Keratinocyte (primary cell): ENCODE data around the gene NAT16. TPM values are rescaled to one million over a fixed set of nuclear protein-coding genes. Genes with fewer than 3 reads are reported as not detected.

Experiments used
- DNase-seq: peaks from one replicate; pipeline ENCODE4 v3.0.0-alpha.2; 2011; ENCODE audit warnings: low read depth, missing footprints, low spot score
- FAIRE-seq: peaks from 2 replicates; lab custom pipeline; 2011; peaks lifted over from hg19 to GRCh38; lab: Jason Lieb, UNC
- H2AFZ ChIP-seq: 2 replicates; pipeline ENCODE4 v1.6.0; 2012; ENCODE audit warnings: low read length, control low read depth, inconsistent platforms; ENCODE audit not compliant: control insufficient read depth
- H3K27ac ChIP-seq: 2 replicates; pipeline ENCODE4 v1.5.1; 2011; ENCODE audit warnings: low read length; ENCODE audit not compliant: control insufficient read depth, insufficient read depth
- H3K27me3 ChIP-seq: 3 replicates; pipeline ENCODE4 v1.6.0; 2011; ENCODE audit warnings: low read length; ENCODE audit not compliant: control insufficient read depth, insufficient read depth; ENCODE audit errors: extremely low read depth
- H3K36me3 ChIP-seq, 2 experiments: 2 replicates in 1 of 2; 3 replicates in 1 of 2; pipeline ENCODE4 v1.5.1; 2011; ENCODE audit warnings: low read length in 2 of 2, mild to moderate bottlenecking in 1 of 2; ENCODE audit not compliant: control insufficient read depth in 2 of 2, insufficient read depth in 2 of 2; ENCODE audit errors: extremely low read depth in 1 of 2
- H3K4me1 ChIP-seq: 3 replicates; pipeline ENCODE4 v1.5.1; 2011; ENCODE audit warnings: low read length; ENCODE audit not compliant: control insufficient read depth, insufficient read depth; ENCODE audit errors: extremely low read depth
- H3K4me2 ChIP-seq: 3 replicates; pipeline ENCODE4 v1.6.0; 2011; ENCODE audit warnings: low read depth, low read length; ENCODE audit not compliant: control insufficient read depth, insufficient read depth; ENCODE audit errors: extremely low read depth
- H3K4me3 ChIP-seq, 3 experiments: fragments of 200-600 bp in 1 of 3; sonication (generic) in 1 of 3; 2 replicates in 2 of 3; 3 replicates in 1 of 3; pipeline ENCODE4 v1.5.1; 2011 to 2016; ENCODE audit warnings: low read length in 3 of 3, mild to moderate bottlenecking in 3 of 3, control low read depth in 2 of 3, inconsistent platforms in 1 of 3, low read depth in 1 of 3, mixed read lengths in 1 of 3, mixed run types in 1 of 3, moderate library complexity in 1 of 3; ENCODE audit not compliant: control insufficient read depth in 2 of 3, insufficient read depth in 2 of 3; ENCODE audit errors: extremely low read depth in 1 of 3
- H3K79me2 ChIP-seq: 2 replicates; pipeline ENCODE4 v1.6.0; 2012; ENCODE audit warnings: low read length; ENCODE audit not compliant: control insufficient read depth, insufficient read depth
- H3K9ac ChIP-seq: 3 replicates; pipeline ENCODE4 v1.6.0; 2011; ENCODE audit warnings: low read length; ENCODE audit not compliant: control insufficient read depth, insufficient read depth; ENCODE audit errors: extremely low read depth
- H3K9me1 ChIP-seq: 3 replicates; pipeline ENCODE4 v1.6.0; 2011; ENCODE audit warnings: low read length; ENCODE audit not compliant: control insufficient read depth, insufficient read depth; ENCODE audit errors: extremely low read depth
- H3K9me3 ChIP-seq: 2 replicates; pipeline ENCODE4 v1.5.1; 2012; ENCODE audit warnings: low read depth, low read length; ENCODE audit not compliant: control insufficient read depth
- H4K20me1 ChIP-seq: 3 replicates; pipeline ENCODE4 v1.6.0; 2011; ENCODE audit warnings: low read length; ENCODE audit not compliant: control insufficient read depth, insufficient read depth; ENCODE audit errors: extremely low read depth
- CTCF ChIP-seq, 3 experiments: IDR thresholded peaks in 1 of 3; conservative IDR thresholded peaks in 1 of 3; optimal IDR thresholded peaks in 1 of 3; 2 replicates in 2 of 3; 3 replicates in 1 of 3; pipeline versions ENCODE3 to v1.5.1; 2011; ENCODE audit warnings: low read length in 3 of 3, mild to moderate bottlenecking in 3 of 3, moderate library complexity in 2 of 3, control low read depth in 1 of 3, inconsistent platforms in 1 of 3; ENCODE audit not compliant: insufficient read depth in 2 of 3; ENCODE audit errors: extremely low read depth in 1 of 3
- EZH2 ChIP-seq: IDR thresholded peaks from one replicate; pipeline ENCODE4 v1.6.1; 2012; ENCODE audit warnings: inconsistent platforms, mild to moderate bottlenecking, low read length, moderate library complexity
- dilution Hi-C: fragments of 300-500 bp; cut with MboI; formaldehyde crosslinking; loops from one replicate; pipeline ENCODE4 v1.7.0; 2020; ENCODE audit warnings: low sequenced_read_pairs; ENCODE audit not compliant: extremely low pct_ligation_motif_present
- polyA minus RNA-seq, 3 experiments: library from RNA; depleted of rRNA, polyadenylated mRNA; stranded (reverse); fragments of >200 nt; gene quantifications; 1 replicate in 1 of 3; 2 replicates in 1 of 3; 3 replicates in 1 of 3; pipeline ENCODE4 v1.2.3, GENCODE V29; 2011
- polyA plus RNA-seq, 5 experiments: library from polyadenylated mRNA; depleted of rRNA in 3 of 5; stranded (reverse) in 3 of 5; stranded (forward) in 1 of 5; unstranded in 1 of 5; fragments of >200 nt; gene quantifications; 1 replicate in 1 of 5; 2 replicates in 3 of 5; 3 replicates in 1 of 5; pipeline versions ENCODE4 v1.2.1 to v1.2.3, GENCODE V29; 2011 to 2012; ENCODE audit warnings: missing spikeins in 2 of 5, low read depth in 1 of 5, low replicate concordance in 1 of 5

NAT16 gene
- polyA plus RNA-seq (not detected in 3 replicates), polyA minus RNA-seq (not detected in 3 replicates)
- polyA plus RNA-seq (2011; ENCODE audit: low read depth), result not detected
- not detected in 2 replicates for polyA plus RNA-seq (2011; cell fraction: cytosol; rRNA removed)
- polyA plus RNA-seq (2011; cell fraction: nucleus; rRNA removed), result not detected in 2 replicates
- not detected in 2 replicates for polyA plus RNA-seq (2012; ENCODE audit: low replicate concordance)
- not detected for polyA minus RNA-seq (2011; cell fraction: cytosol; rRNA and poly(A)+ RNA removed)
- not detected in 2 replicates for polyA minus RNA-seq (2011; cell fraction: nucleus; rRNA and poly(A)+ RNA removed)

- Histone ChIP-seq H3K79me2 (no peaks in the 10 kb centered on the region), H3K27me3 (peaks cover 50% of the 10 kb centered on the region), H3K4me2 (peak within 1 kb of the TSS; percentile 27), H3K36me3 (no peaks in the 10 kb centered on the region), H3K9me3 (no peaks in the 10 kb centered on the region), H3K4me3 (no peak within 1 kb of the TSS), H3K4me1 (no peaks in the 10 kb centered on the region), H4K20me1 (no peaks in the 10 kb centered on the region), H3K9ac (no peak within 1 kb of the TSS), H3K9me1 (no peaks in the 10 kb centered on the region), H3K27ac (no peak within 1 kb of the TSS), H2AFZ (no peak within 1 kb of the TSS)
- TF ChIP-seq CTCF (optimal IDR thresholded peaks at IDR 0.05 in 1 of 3, IDR thresholded peaks at IDR 0.05 in 1 of 3, conservative IDR thresholded peaks at IDR 0.05 in 1 of 3; ENCODE audit: extremely low read depth in 1 of 3, insufficient read depth in 2 of 3, low read length in 3 of 3) (no peak), EZH2 (peak; percentile 91)
- no peak for DNase-seq
- dilution Hi-C loops, result no loop called here
- FAIRE-seq, result no peak
Measured at GRCh38 chr7:101180130-101180755, at the start of gene NAT16. Gene NAT16, minus strand, starts transcription at chr7:101180293. Its CDS starts 5,486 bp downstream, at chr7:101174807.

GRCh38 chr7:101226721-101227120 lies 46.6 kb upstream of the NAT16 start:
- FAIRE-seq (no peak), DNase-seq (no peak)
- H3K27ac ChIP-seq, result no peak overlapping the region
- dilution Hi-C loops, result no loop called here
- no peaks in the 10 kb centered on the region for H4K20me1 ChIP-seq
- no peak overlapping the region for H2AFZ ChIP-seq
- no peak overlapping the region for H3K9ac ChIP-seq
- H3K4me3 ChIP-seq, result no peak overlapping the region
- H3K79me2 ChIP-seq, result peaks cover 11% of the 10 kb centered on the region
- H3K4me2 ChIP-seq, result no peak overlapping the region
- no peaks in the 10 kb centered on the region for H3K9me1 ChIP-seq
- peaks cover 3% of the 10 kb centered on the region for H3K4me1 ChIP-seq
- no peaks in the 10 kb centered on the region for H3K9me3 ChIP-seq
- H3K27me3 ChIP-seq, result no peaks in the 10 kb centered on the region
- peaks cover 15 to 34% of the 10 kb centered on the region in 2 experiments for H3K36me3 ChIP-seq
- TF ChIP-seq CTCF (optimal IDR thresholded peaks at IDR 0.05 in 1 of 3, IDR thresholded peaks at IDR 0.05 in 1 of 3, conservative IDR thresholded peaks at IDR 0.05 in 1 of 3; ENCODE audit: extremely low read depth in 1 of 3, insufficient read depth in 2 of 3, low read length in 3 of 3), result no peak
- TF ChIP-seq EZH2, result no peak
